Stimulated activated CD8-positive, alpha-beta memory T cell treated with anti-CD3 and anti-CD28 coated beads, Interleukin-4, amount 100 ng/mL, for 48 hours (primary cell): ENCODE results near the gene JMJD6.
A peak's percentile ranks its signal among the peaks of the same experiment; 100 is the strongest.
"Not testable (repeated sequence)": the region's sequence is repeated elsewhere in the genome, so short reads cannot be mapped to it uniquely, and the experiment has no call there.

Source experiments
- DNase-seq: peaks from one replicate; pipeline ENCODE4 v3.0.0-alpha.2; 2020

Gene JMJD6

GRCh38 chr17:76736349-76737081, 10.1 kb upstream of the JMJD6 start:
- peak; percentile 71 for DNase-seq

GRCh38 chr17:76735586-76736348, 9.4 kb upstream of the JMJD6 start:
- DNase-seq, result no peak

- DNase-seq, result no peak
These were observed 8.6 kb upstream of the JMJD6 start for GRCh38 chr17:76735006-76735405.

GRCh38 chr17:76734080-76734840, 7.9 kb upstream of the JMJD6 start:
- no peak for DNase-seq

GRCh38 chr17:76733618-76733957, 7.2 kb upstream of the JMJD6 start:
- no peak for DNase-seq

- DNase-seq, result no peak
These were observed 6.6 kb upstream of the JMJD6 start for GRCh38 chr17:76732734-76733617.

- DNase-seq, result not testable (repeated sequence)
These were observed 5.7 kb upstream of the JMJD6 start for GRCh38 chr17:76731800-76732733.

GRCh38 chr17:76727745-76728456, 1.5 kb upstream of the JMJD6 start:
- no peak for DNase-seq

GRCh38 chr17:76726776-76727718, 641 bp upstream of the JMJD6 start, which contains the start of gene METTL23:
Gene METTL23, plus strand, starts transcription at chr17:76726839. Its CDS starts 2,872 bp downstream, at chr17:76729711.
- DNase-seq, result peak; percentile 85

- DNase-seq, result peak; percentile 84
These were observed 701 bp downstream of the JMJD6 start for GRCh38 chr17:76725580-76726230.

- no peak for DNase-seq
These were observed 2.6 kb downstream of the JMJD6 start for GRCh38 chr17:76723812-76724211.

GRCh38 chr17:76722977-76723376, 3.4 kb downstream of the JMJD6 start:
- not testable (repeated sequence) for DNase-seq

- no peak for DNase-seq
These were observed 4.1 kb downstream of the JMJD6 start for GRCh38 chr17:76722279-76722678.

GRCh38 chr17:76721463-76721862, 4.9 kb downstream of the JMJD6 start:
- DNase-seq, result no peak

GRCh38 chr17:76720941-76721340, 5.5 kb downstream of the JMJD6 start:
- DNase-seq, result no peak

- DNase-seq, result no peak
These were observed 6.2 kb downstream of the JMJD6 start for GRCh38 chr17:76720211-76720610.

GRCh38 chr17:76718516-76718915, 7.9 kb downstream of the JMJD6 start:
- DNase-seq, result no peak

- no peak for DNase-seq
These were observed 9.6 kb downstream of the JMJD6 start for GRCh38 chr17:76716839-76717215.
